ENCODE results near the gene CNPPD1.

DNA sequence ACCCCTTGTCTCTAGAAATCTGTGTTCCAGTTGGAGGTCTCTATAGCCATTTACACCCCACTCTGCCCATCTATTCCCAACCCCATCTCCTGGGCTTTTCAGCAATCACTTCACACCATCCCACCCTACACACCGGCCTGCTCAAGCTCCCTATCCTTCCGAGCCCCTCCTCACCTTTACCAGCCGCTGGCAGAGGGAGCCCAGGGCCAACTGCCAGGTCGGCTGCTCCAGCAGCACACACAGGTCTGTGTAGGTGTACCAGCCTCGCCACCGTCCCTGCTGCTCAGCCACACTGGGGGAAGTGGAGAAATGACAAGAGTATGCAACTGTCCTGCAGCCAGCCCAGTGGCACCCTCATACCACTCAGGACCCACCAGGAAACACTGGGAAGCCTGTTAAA is 3.5 kb downstream of the CNPPD1 start:
- TF ChIP-seq BHLHE40 (IDR thresholded peaks at IDR 0.05; ENCODE audit: low read depth, low read length) (no peak), POLR2A (IDR thresholded peaks at IDR 0.05; ENCODE audit: low read length) (no peak), HOXA7 (CRISPR knock-in tag; IDR thresholded peaks at IDR 0.05) (no peak), SREBF2 (IDR thresholded peaks at IDR 0.05) (no peak), JUNB (IDR thresholded peaks at IDR 0.05) (no peak)
- TF ChIP-seq, protein P1, sequence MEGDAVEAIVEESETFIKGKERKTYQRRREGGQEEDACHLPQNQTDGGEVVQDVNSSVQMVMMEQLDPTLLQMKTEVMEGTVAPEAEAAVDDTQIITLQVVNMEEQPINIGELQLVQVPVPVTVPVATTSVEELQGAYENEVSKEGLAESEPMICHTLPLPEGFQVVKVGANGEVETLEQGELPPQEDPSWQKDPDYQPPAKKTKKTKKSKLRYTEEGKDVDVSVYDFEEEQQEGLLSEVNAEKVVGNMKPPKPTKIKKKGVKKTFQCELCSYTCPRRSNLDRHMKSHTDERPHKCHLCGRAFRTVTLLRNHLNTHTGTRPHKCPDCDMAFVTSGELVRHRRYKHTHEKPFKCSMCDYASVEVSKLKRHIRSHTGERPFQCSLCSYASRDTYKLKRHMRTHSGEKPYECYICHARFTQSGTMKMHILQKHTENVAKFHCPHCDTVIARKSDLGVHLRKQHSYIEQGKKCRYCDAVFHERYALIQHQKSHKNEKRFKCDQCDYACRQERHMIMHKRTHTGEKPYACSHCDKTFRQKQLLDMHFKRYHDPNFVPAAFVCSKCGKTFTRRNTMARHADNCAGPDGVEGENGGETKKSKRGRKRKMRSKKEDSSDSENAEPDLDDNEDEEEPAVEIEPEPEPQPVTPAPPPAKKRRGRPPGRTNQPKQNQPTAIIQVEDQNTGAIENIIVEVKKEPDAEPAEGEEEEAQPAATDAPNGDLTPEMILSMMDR (IDR thresholded peaks at IDR 0.05), result no peak
- TF ChIP-seq, protein P2, sequence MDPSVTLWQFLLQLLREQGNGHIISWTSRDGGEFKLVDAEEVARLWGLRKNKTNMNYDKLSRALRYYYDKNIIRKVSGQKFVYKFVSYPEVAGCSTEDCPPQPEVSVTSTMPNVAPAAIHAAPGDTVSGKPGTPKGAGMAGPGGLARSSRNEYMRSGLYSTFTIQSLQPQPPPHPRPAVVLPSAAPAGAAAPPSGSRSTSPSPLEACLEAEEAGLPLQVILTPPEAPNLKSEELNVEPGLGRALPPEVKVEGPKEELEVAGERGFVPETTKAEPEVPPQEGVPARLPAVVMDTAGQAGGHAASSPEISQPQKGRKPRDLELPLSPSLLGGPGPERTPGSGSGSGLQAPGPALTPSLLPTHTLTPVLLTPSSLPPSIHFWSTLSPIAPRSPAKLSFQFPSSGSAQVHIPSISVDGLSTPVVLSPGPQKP (IDR thresholded peaks at IDR 0.05; ENCODE audit: low read depth, low read length), result no peak
- TF ChIP-seq, protein P3, sequence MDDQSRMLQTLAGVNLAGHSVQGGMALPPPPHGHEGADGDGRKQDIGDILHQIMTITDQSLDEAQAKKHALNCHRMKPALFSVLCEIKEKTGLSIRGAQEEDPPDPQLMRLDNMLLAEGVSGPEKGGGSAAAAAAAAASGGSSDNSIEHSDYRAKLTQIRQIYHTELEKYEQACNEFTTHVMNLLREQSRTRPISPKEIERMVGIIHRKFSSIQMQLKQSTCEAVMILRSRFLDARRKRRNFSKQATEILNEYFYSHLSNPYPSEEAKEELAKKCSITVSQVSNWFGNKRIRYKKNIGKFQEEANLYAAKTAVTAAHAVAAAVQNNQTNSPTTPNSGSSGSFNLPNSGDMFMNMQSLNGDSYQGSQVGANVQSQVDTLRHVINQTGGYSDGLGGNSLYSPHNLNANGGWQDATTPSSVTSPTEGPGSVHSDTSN (IDR thresholded peaks at IDR 0.05), result no peak
